Karpas-422 (cell line): ENCODE results near the gene ATP7B. TPM values are rescaled to one million over a fixed set of nuclear protein-coding genes. Genes with fewer than 3 reads are reported as not detected.
"Not testable (repeated sequence)": the region's sequence is repeated elsewhere in the genome, so short reads cannot be mapped to it uniquely, and the experiment has no call there.

Experiments
- DNase-seq: peaks from one replicate; pipeline ENCODE4 v3.0.0-alpha.2; 2015
- H2AFZ ChIP-seq: fragments of 200-600 bp; sonication (generic); 2 replicates; pipeline ENCODE4 v1.6.1; 2014; ENCODE audit warnings: antibody characterized with exemption, low read length, mixed read lengths
- H3K27ac ChIP-seq: fragments of 200-600 bp; sonication (generic); 2 replicates; pipeline ENCODE4 v1.5.1; 2014; ENCODE audit warnings: mild to moderate bottlenecking, low read length, moderate library complexity
- H3K27me3 ChIP-seq: fragments of 200-600 bp; sonication (generic); 2 replicates; pipeline ENCODE4 v1.6.1; 2014; ENCODE audit warnings: low read length, mixed read lengths
- H3K36me3 ChIP-seq: fragments of 200-600 bp; sonication (generic); 2 replicates; pipeline ENCODE4 v1.6.1; 2014; ENCODE audit warnings: low read length, mixed read lengths; ENCODE audit not compliant: insufficient read depth
- H3K4me1 ChIP-seq: fragments of 200-600 bp; sonication (generic); 2 replicates; pipeline ENCODE4 v1.6.1; 2014; ENCODE audit warnings: mild to moderate bottlenecking, low read length, mixed read lengths
- H3K4me2 ChIP-seq: fragments of 200-600 bp; sonication (generic); 2 replicates; pipeline ENCODE4 v1.6.1; 2014; ENCODE audit warnings: low read length, low read depth, mild to moderate bottlenecking; ENCODE audit not compliant: poor library complexity, severe bottlenecking
- H3K4me3 ChIP-seq: fragments of 200-600 bp; sonication (generic); 2 replicates; pipeline ENCODE4 v1.5.1; 2014; ENCODE audit warnings: mild to moderate bottlenecking, antibody characterized with exemption, low read length, mixed read lengths
- H3K79me2 ChIP-seq: fragments of 200-600 bp; sonication (generic); 2 replicates; pipeline ENCODE4 v1.6.1; 2014; ENCODE audit warnings: mild to moderate bottlenecking, low read length, mixed read lengths
- H3K9ac ChIP-seq: fragments of 200-600 bp; sonication (generic); 2 replicates; pipeline ENCODE4 v1.6.0; 2014; ENCODE audit warnings: low read length
- H3K9me2 ChIP-seq: fragments of 200-600 bp; sonication (generic), shearing (Covaris generic); replicated peaks from 2 replicates; pipeline ENCODE4 v1.6.0; 2014; ENCODE audit warnings: mild to moderate bottlenecking, low read length, moderate library complexity; ENCODE audit not compliant: insufficient read depth
- H3K9me3 ChIP-seq: fragments of 300-700, 200-600 bp; sonication (generic); 2 replicates; pipeline ENCODE4 v1.6.1; 2014; ENCODE audit warnings: low read length, mixed read lengths
- H4K20me1 ChIP-seq: fragments of 200-600 bp; sonication (generic); 2 replicates; pipeline ENCODE4 v1.6.1; 2014; ENCODE audit warnings: mild to moderate bottlenecking, antibody characterized with exemption, low read length, low read depth; ENCODE audit not compliant: insufficient read depth
- total RNA-seq: library from RNA; depleted of rRNA; stranded (reverse); fragments of >200 nt; shearing (Covaris generic); gene quantifications from 2 replicates; pipeline ENCODE4 v1.2.3, GENCODE V29; 2014; ENCODE audit warnings: low replicate concordance

Gene ATP7B
- total RNA-seq, 1 experiment from 2014 or later = 1.1 TPM

DNA sequence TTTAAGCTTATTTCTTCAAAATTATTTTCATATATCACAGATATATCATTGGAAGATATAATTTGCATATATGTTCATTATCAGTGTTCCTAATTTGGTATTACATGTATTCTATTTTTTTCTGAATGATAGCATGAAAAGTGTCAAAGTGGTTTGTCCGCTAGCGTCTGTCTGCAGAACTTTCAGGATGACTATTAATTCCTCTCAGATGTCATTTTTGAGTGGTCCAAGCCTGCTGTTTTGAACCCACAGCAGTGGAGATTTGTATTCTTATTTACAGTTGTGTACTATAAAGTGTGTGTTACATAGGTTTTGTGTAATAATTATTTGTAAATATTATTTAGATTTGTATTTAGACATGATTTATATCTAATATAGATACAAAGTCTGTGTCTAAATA, 21.8 kb upstream of the ATP7B start:
- Histone ChIP-seq H3K9me2 (no peaks in the 10 kb centered on the region), H2AFZ (no peak overlapping the region), H3K36me3 (peaks cover 7% of the 10 kb centered on the region; the same call in 1 of the 2 replicates), H3K27ac (no peak overlapping the region), H3K4me1 (no peaks in the 10 kb centered on the region), H3K27me3 (no peaks in the 10 kb centered on the region), H3K9ac (no peak overlapping the region), H3K4me2 (no peak overlapping the region), H4K20me1 (peaks cover 16% of the 10 kb centered on the region; the same call in 1 of the 2 replicates), H3K79me2 (no peaks in the 10 kb centered on the region), H3K9me3 (no peaks in the 10 kb centered on the region), H3K4me3 (no peak overlapping the region)
- no peak for DNase-seq

DNA sequence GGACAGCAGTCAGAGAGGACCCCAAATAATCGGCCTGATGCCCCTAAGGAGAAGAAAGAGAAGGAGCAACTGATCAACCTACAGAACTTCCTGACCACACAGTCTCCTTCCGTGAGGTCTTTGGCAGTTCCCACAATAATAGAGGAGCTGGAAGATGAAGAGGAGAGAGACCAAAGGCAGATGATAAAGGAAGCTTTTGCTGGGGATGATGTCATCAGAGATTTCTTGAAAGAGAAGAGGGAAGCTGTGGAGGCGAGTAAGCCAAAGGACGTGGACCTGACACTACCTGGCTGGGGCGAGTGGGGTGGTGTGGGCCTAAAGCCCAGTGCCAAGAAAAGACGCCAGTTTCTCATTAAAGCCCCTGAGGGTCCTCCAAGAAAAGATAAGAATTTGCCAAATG, 19.2 kb upstream of the ATP7B start:
- DNase-seq, H3K9me2 ChIP-seq, H3K36me3 ChIP-seq, H3K4me1 ChIP-seq, H3K4me3 ChIP-seq, H3K4me2 ChIP-seq, H3K27me3 ChIP-seq, H3K27ac ChIP-seq, H2AFZ ChIP-seq, H3K9me3 ChIP-seq, H3K9ac ChIP-seq: not testable (repeated sequence)
- H3K79me2 ChIP-seq = peaks cover 15% of the 10 kb centered on the region
- peaks cover 21% of the 10 kb centered on the region for H4K20me1 ChIP-seq

DNA sequence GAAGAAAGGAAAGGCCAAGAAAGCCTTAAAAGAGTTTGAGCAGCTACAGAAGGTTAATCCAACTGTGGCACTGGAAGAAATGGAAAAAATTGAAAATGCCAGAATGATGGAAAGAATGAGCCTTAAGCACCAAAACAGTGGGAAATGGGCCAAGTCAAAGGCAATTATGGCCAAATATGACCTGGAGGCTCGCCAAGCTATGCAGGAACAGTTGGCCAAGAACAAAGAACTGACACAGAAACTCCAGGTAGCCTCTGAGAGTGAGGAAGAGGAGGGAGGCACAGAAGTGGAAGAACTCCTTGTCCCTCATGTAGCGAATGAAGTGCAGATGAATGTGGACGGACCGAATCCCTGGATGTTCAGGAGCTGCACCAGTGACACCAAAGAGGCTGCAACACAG, 18.3 kb upstream of the ATP7B start:
- no peak for DNase-seq

DNA sequence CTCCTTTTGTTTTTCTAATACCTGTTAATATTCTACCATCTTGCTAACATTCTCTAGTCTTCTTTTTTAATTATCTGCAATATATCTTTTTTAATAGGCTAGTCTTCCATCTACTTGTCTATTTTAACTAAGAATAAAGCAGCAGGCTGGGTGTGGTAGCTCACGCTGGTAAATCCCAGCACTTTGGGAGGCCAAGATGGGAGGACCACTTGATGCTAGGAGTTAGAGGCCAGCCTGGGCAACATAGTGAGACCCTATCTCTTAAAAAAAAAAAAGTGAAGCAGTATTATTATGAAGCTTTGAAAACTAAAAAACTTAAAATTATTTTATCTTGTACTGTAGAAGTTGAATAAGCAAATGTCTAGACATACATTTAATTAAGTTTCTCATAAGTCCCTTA, 16.6 kb upstream of the ATP7B start:
- Histone ChIP-seq H2AFZ (no peak overlapping the region), H3K36me3 (peaks cover 21% of the 10 kb centered on the region; the same call in 1 of the 2 replicates), H3K79me2 (peaks cover 26% of the 10 kb centered on the region), H3K9me2 (no peaks in the 10 kb centered on the region), H3K9me3 (no peaks in the 10 kb centered on the region), H4K20me1 (peaks cover 11% of the 10 kb centered on the region; the same call in 1 of the 2 replicates), H3K4me3 (no peak overlapping the region), H3K4me2 (no peak overlapping the region), H3K27ac (no peak overlapping the region), H3K4me1 (no peaks in the 10 kb centered on the region), H3K9ac (no peak overlapping the region), H3K27me3 (no peaks in the 10 kb centered on the region)
- DNase-seq = no peak

More for the DNA sequence above, 18.3 kb upstream of the ATP7B start:
- Histone ChIP-seq H3K4me2 (no peak overlapping the region), H3K9me3 (no peaks in the 10 kb centered on the region), H3K4me1 (no peaks in the 10 kb centered on the region), H3K4me3 (no peak overlapping the region), H2AFZ (no peak overlapping the region), H4K20me1 (peaks cover 16% of the 10 kb centered on the region), H3K36me3 (peaks cover 11% of the 10 kb centered on the region; the same call in 1 of the 2 replicates), H3K9me2 (no peaks in the 10 kb centered on the region), H3K27me3 (no peaks in the 10 kb centered on the region), H3K27ac (no peak overlapping the region), H3K79me2 (peaks cover 23% of the 10 kb centered on the region), H3K9ac (no peak overlapping the region)

DNA sequence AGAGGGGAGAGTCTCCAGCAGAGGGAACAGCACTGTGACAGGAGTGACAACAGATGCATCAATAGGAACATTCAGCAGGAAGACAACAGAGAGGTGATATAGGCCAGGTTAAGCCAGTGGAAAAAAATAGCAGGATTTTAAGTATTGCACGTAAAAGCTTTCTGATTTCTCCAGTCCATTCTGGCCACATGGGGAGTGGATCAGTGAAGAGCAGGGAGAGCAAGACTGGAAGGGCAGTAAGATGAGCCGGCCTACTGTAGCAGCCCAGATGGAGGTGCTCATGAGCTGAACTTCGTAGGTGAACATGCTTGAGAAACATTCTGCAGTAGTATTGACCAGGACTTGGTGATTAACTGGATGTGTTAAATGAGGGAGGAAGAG, 15.0 kb upstream of the ATP7B start:
- no peaks in the 10 kb centered on the region for H3K9me3 ChIP-seq
- peaks cover 11% of the 10 kb centered on the region; the same call in 1 of the 2 replicates for H4K20me1 ChIP-seq
- H3K36me3 ChIP-seq = peaks cover 21% of the 10 kb centered on the region; the same call in 1 of the 2 replicates
- H3K4me1 ChIP-seq = no peaks in the 10 kb centered on the region
- no peak overlapping the region for H2AFZ ChIP-seq
- no peak for DNase-seq
- H3K4me2 ChIP-seq = no peak overlapping the region
- no peak overlapping the region for H3K27ac ChIP-seq
- H3K27me3 ChIP-seq = no peaks in the 10 kb centered on the region
- H3K9me2 ChIP-seq = no peaks in the 10 kb centered on the region
- H3K9ac ChIP-seq = no peak overlapping the region
- H3K4me3 ChIP-seq = no peak overlapping the region
- peaks cover 26% of the 10 kb centered on the region for H3K79me2 ChIP-seq

DNA sequence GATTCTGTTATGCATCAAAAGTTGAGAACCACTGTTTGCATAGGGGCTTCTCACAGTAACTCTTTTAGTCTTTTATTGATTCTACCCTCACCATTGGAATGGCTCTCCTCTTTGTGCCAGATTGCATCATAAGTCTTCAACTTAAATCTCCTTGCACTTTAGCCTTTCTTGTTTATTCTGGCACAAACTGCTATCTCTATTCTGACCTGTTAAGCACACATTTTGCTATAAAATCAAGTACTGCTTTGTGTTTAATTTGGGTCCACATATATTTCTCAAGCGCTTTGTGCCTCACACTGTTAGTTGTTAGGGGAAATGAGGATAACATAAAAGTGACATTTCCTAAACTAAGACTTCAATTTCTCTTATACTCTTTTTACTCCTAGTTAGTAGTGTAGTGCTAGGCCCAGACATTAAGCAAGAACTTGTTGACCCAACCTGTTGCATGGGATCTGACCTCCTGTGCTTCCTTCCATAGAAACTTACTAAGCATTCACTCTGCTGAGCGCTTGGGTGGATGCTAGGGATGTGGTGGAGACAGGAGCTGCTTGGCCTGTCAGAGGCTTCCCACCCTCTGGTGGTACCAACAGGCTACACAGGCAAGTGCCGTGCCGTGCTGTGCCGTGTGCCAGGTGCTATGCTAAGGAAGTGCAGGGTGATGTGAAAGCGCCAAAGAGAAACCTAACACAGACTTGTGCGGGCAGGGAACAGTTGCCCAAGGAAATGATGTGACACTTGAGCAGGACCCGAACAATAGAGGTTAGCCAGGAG, 14.4 kb upstream of the ATP7B start:
- H3K4me2 ChIP-seq = no peak overlapping the region
- H2AFZ ChIP-seq = no peak overlapping the region
- no peak overlapping the region for H3K9ac ChIP-seq
- no peaks in the 10 kb centered on the region for H3K4me1 ChIP-seq
- no peak overlapping the region for H3K27ac ChIP-seq
- H3K9me3 ChIP-seq = no peaks in the 10 kb centered on the region
- H3K9me2 ChIP-seq = no peaks in the 10 kb centered on the region
- no peak overlapping the region for H3K4me3 ChIP-seq
- H3K36me3 ChIP-seq = peaks cover 26% of the 10 kb centered on the region; the same call in 1 of the 2 replicates
- no peaks in the 10 kb centered on the region for H3K27me3 ChIP-seq
- peaks cover 11% of the 10 kb centered on the region; the same call in 1 of the 2 replicates for H4K20me1 ChIP-seq
- peaks cover 32% of the 10 kb centered on the region for H3K79me2 ChIP-seq
- DNase-seq = no peak

DNA sequence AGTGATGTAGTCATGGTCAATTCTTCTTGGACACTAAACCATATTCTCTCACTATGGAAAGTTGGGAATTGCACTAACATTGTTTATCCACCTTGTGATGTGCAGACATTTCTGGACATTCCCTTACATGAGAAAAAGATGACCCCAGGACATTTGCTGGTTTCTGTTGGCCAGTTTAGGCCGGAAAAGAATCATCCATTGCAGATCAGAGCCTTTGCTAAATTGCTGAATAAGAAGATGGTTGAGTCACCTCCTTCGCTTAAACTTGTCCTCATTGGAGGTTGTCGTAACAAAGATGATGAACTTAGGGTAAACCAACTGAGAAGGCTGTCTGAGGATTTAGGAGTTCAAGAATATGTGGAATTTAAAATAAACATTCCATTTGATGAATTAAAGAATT, 13.2 kb upstream of the ATP7B start, which contains the start of gene UTP14C:
Gene UTP14C, plus strand, starts transcription at position 211 of the 400 bp plus-strand sequence. CDS start 4,114 bp downstream, outside the sequence.
- peaks cover 30% of the 10 kb centered on the region; the same call in 1 of the 2 replicates for H3K36me3 ChIP-seq
- H3K4me2 ChIP-seq = no peak within 1 kb of the TSS
- H3K4me3 ChIP-seq = no peak within 1 kb of the TSS

GRCh38 chr13:52022356-52022755, 11.1 kb upstream of the ATP7B start:
- Histone ChIP-seq H3K9me2 (no peaks in the 10 kb centered on the region), H3K27ac (no peak overlapping the region), H3K79me2 (peaks cover 52% of the 10 kb centered on the region), H2AFZ (no peak overlapping the region), H3K4me3 (no peak overlapping the region), H3K4me2 (no peak overlapping the region), H3K27me3 (no peaks in the 10 kb centered on the region), H3K9ac (no peak overlapping the region), H3K9me3 (no peaks in the 10 kb centered on the region), H4K20me1 (peaks cover 6% of the 10 kb centered on the region; the same call in 1 of the 2 replicates), H3K4me1 (no peaks in the 10 kb centered on the region), H3K36me3 (peaks cover 33% of the 10 kb centered on the region; the same call in 1 of the 2 replicates)
- DNase-seq = no peak

More for the DNA sequence above, 13.2 kb upstream of the ATP7B start, which contains the start of gene UTP14C:
- Histone ChIP-seq H3K79me2 (peaks cover 37% of the 10 kb centered on the region), H3K27ac (no peak within 1 kb of the TSS), H3K9ac (no peak within 1 kb of the TSS), H3K9me3 (no peaks in the 10 kb centered on the region), H3K9me2 (no peaks in the 10 kb centered on the region), H3K4me1 (no peaks in the 10 kb centered on the region), H3K27me3 (no peaks in the 10 kb centered on the region), H4K20me1 (peaks cover 6% of the 10 kb centered on the region; the same call in 1 of the 2 replicates), H2AFZ (no peak within 1 kb of the TSS)
- no peak for DNase-seq
